GM10266 (cell line): ENCODE measurements around the gene UNC13D.
"Not testable (repeated sequence)": the region's sequence is repeated elsewhere in the genome, so short reads cannot be mapped to it uniquely, and the experiment has no call there.

Experiments
- DNase-seq: peaks from one replicate; pipeline ENCODE4 v3.0.0; 2012; ENCODE audit errors: extremely low spot score
- CTCF ChIP-seq: IDR thresholded peaks from 2 replicates; pipeline ENCODE4 v1.5.1; 2012; ENCODE audit warnings: mild to moderate bottlenecking, low read depth; ENCODE audit not compliant: control insufficient read depth, insufficient read depth; ENCODE audit errors: missing control alignments

Gene UNC13D

GRCh38 chr17:75872434-75873351 lies 28.5 kb upstream of the UNC13D start:
- TF ChIP-seq CTCF, result no peak
- DNase-seq, result no peak

GRCh38 chr17:75870228-75870627 lies 26.0 kb upstream of the UNC13D start:
- not testable (repeated sequence) for DNase-seq

GRCh38 chr17:75869282-75870141 lies 25.3 kb upstream of the UNC13D start:
- no peak for TF ChIP-seq CTCF
- DNase-seq, result no peak

GRCh38 chr17:75868730-75869281 lies 24.6 kb upstream of the UNC13D start:
- not testable (repeated sequence) for DNase-seq

GRCh38 chr17:75865404-75866188 lies 21.4 kb upstream of the UNC13D start:
- DNase-seq, result not testable (repeated sequence)

- not testable (repeated sequence) for DNase-seq
These were observed 20.7 kb upstream of the UNC13D start for GRCh38 chr17:75864887-75865286.

- TF ChIP-seq CTCF, result no peak
- peak; percentile 73 for DNase-seq
These were observed 20.3 kb upstream of the UNC13D start for GRCh38 chr17:75864448-75864871.

GRCh38 chr17:75861927-75862317 lies 17.7 kb upstream of the UNC13D start:
- DNase-seq, result no peak
- TF ChIP-seq CTCF, result no peak

GRCh38 chr17:75859358-75859757 lies 15.2 kb upstream of the UNC13D start:
- not testable (repeated sequence) for DNase-seq
